IMR-90 (cell line): ENCODE measurements around the gene DOCK1. TPM values are rescaled to one million over a fixed set of nuclear protein-coding genes. Genes with fewer than 3 reads are reported as not detected.

ENCODE experiments used
- ATAC-seq: fragments of 200-7000 bp; cut with Tn5 transposase; 2 replicates; pipeline ENCODE4 v1.9.1; 2020; ENCODE audit warnings: low read depth, mild to moderate bottlenecking, moderate library complexity
- BruUV-seq: library from RNA; stranded (reverse); fragments of 400-500 nt; replicated peaks from 2 replicates; lab custom pipeline; 2021; lab: Mats Ljungman, UMichigan
- CTCF ChIA-PET: fragments of 300-600 bp; formaldehyde crosslinking; extraction: SDS; loops from one replicate; lab custom pipeline; 2021; ENCODE audit warnings: antibody characterized with exemption; lab: Yijun Ruan, JAX
- POLR2A ChIA-PET: fragments of 300-600 bp; sonication (Branson Sonifier 250); formaldehyde crosslinking; loops from one replicate; lab custom pipeline; 2022; ENCODE audit warnings: antibody characterized with exemption; ENCODE audit not compliant: unreplicated experiment; lab: Charles Lee
- DNase-seq: peaks from one replicate; pipeline ENCODE4 v3.0.0; 2013
- H2AFZ ChIP-seq: replicated peaks from 2 replicates; pipeline ENCODE3; 2013; ENCODE audit warnings: low read length, mild to moderate bottlenecking; ENCODE audit not compliant: poor library complexity
- H2AK5ac ChIP-seq: 2 replicates; pipeline ENCODE4 v1.6.1; 2013; ENCODE audit warnings: low read depth, low read length, inconsistent platforms
- H2AK9ac ChIP-seq: replicated peaks from 2 replicates; pipeline ENCODE3; 2013; ENCODE audit warnings: mild to moderate bottlenecking, low read depth, low read length, moderate library complexity; ENCODE audit not compliant: poor library complexity
- H2BK120ac ChIP-seq: 2 replicates; pipeline ENCODE4 v1.6.1; 2013; ENCODE audit warnings: low read depth, low read length, inconsistent platforms
- H2BK15ac ChIP-seq: 3 replicates; pipeline ENCODE4 v1.6.1; 2013; ENCODE audit warnings: low read depth, low read length, inconsistent platforms
- H2BK20ac ChIP-seq: 2 replicates; pipeline ENCODE4 v1.6.1; 2013; ENCODE audit warnings: low read depth, mild to moderate bottlenecking, inconsistent platforms, low read length, moderate library complexity
- H2BK5ac ChIP-seq: 2 replicates; pipeline ENCODE4 v1.6.1; 2013; ENCODE audit warnings: mild to moderate bottlenecking, low read depth, low read length, inconsistent platforms; ENCODE audit not compliant: poor library complexity, severe bottlenecking
- H3K14ac ChIP-seq: replicated peaks from 2 replicates; pipeline ENCODE4 v1.6.1; 2013; ENCODE audit warnings: low read depth, low read length, inconsistent platforms
- H3K18ac ChIP-seq: 2 replicates; pipeline ENCODE4 v1.6.1; 2013; ENCODE audit warnings: low read depth, low read length, control low read depth
- H3K23ac ChIP-seq: 2 replicates; pipeline ENCODE4 v1.6.1; 2013; ENCODE audit warnings: low read depth, low read length, inconsistent platforms
- H3K27ac ChIP-seq: 2 replicates; pipeline ENCODE4 v1.5.1; 2013; ENCODE audit warnings: mild to moderate bottlenecking, control low read depth, low read length; ENCODE audit not compliant: insufficient read depth
- H3K27me3 ChIP-seq: 2 replicates; pipeline ENCODE4 v1.6.1; 2013; ENCODE audit warnings: low read length; ENCODE audit not compliant: control insufficient read depth, insufficient read depth
- H3K36me3 ChIP-seq: 2 replicates; pipeline ENCODE4 v1.6.1; 2013; ENCODE audit warnings: low read length, mixed read lengths; ENCODE audit not compliant: control insufficient read depth, insufficient read depth
- H3K4ac ChIP-seq: 2 replicates; pipeline ENCODE4 v1.6.1; 2013; ENCODE audit warnings: low read depth, low read length, inconsistent platforms
- H3K4me1 ChIP-seq: 2 replicates; pipeline ENCODE4 v1.6.1; 2013; ENCODE audit warnings: low read length, mixed read lengths; ENCODE audit not compliant: control insufficient read depth, insufficient read depth
- H3K4me2 ChIP-seq: 2 replicates; pipeline ENCODE4 v1.6.1; 2013; ENCODE audit warnings: low read depth, mild to moderate bottlenecking, control low read depth, low read length, moderate library complexity
- H3K4me3 ChIP-seq: 2 replicates; pipeline ENCODE4 v1.5.1; 2013; ENCODE audit warnings: low read depth, mild to moderate bottlenecking, control low read depth, low read length, moderate library complexity; ENCODE audit not compliant: insufficient read depth
- H3K56ac ChIP-seq: 2 replicates; pipeline ENCODE4 v1.6.1; 2013; ENCODE audit warnings: low read length, inconsistent platforms; ENCODE audit not compliant: insufficient read depth; ENCODE audit errors: extremely low read depth
- H3K79me1 ChIP-seq, 2 experiments: 2 replicates each; pipeline ENCODE4 v1.6.1; 2013; ENCODE audit warnings: low read length in 2 of 2, inconsistent platforms in 1 of 2, low read depth in 1 of 2
- H3K9ac ChIP-seq: 2 replicates; pipeline ENCODE4 v1.6.1; 2013; ENCODE audit warnings: low read depth, low read length, control low read depth
- H3K9me1 ChIP-seq: 2 replicates; pipeline ENCODE4 v1.6.1; 2013; ENCODE audit warnings: low read length, inconsistent platforms; ENCODE audit not compliant: insufficient read depth
- H3K9me3 ChIP-seq: 2 replicates; pipeline ENCODE4 v1.6.1; 2013; ENCODE audit warnings: low read length; ENCODE audit not compliant: control insufficient read depth, insufficient read depth
- H4K20me1 ChIP-seq: 2 replicates; pipeline ENCODE4 v1.6.1; 2013; ENCODE audit warnings: low read length, inconsistent platforms; ENCODE audit not compliant: insufficient read depth
- H4K5ac ChIP-seq: 2 replicates; pipeline ENCODE4 v1.6.1; 2013; ENCODE audit warnings: mild to moderate bottlenecking, low read depth, low read length, control low read depth
- H4K8ac ChIP-seq, 2 experiments: 2 replicates each; pipeline ENCODE4 v1.6.1; 2013; ENCODE audit warnings: low read depth in 2 of 2, low read length in 2 of 2, control low read depth in 1 of 2, inconsistent platforms in 1 of 2
- H4K91ac ChIP-seq: 2 replicates; pipeline ENCODE4 v1.6.1; 2013; ENCODE audit warnings: low read depth, low read length, inconsistent platforms; ENCODE audit not compliant: insufficient read depth
- BHLHE40 ChIP-seq: fragments of 150-350 bp; IDR thresholded peaks from 2 replicates; pipeline ENCODE4 v1.6.1; 2016; ENCODE audit warnings: mild to moderate bottlenecking, low read depth, low read length
- CEBPB ChIP-seq: IDR thresholded peaks from 2 replicates; pipeline ENCODE4 v1.6.1; 2012; ENCODE audit warnings: low read depth, low read length, improper control_type of control experiment
- CHD1 ChIP-seq: IDR thresholded peaks from 2 replicates; pipeline ENCODE4 v1.6.1; 2012; ENCODE audit warnings: low read depth, low read length, improper control_type of control experiment
- CTCF ChIP-seq: conservative IDR thresholded peaks from 2 replicates; pipeline ENCODE4 v1.5.1; 2012; ENCODE audit warnings: mild to moderate bottlenecking, low read depth, low read length, improper control_type of control experiment
- ELK1 ChIP-seq: fragments of 150-350 bp; IDR thresholded peaks from 2 replicates; pipeline ENCODE4 v1.6.1; 2016; ENCODE audit warnings: low read depth, mild to moderate bottlenecking, low read length, moderate library complexity, borderline replicate concordance
- FOS ChIP-seq: fragments of 150-350 bp; IDR thresholded peaks from 2 replicates; pipeline ENCODE4 v1.6.1; 2016; ENCODE audit warnings: low read depth, low read length
- MAFK ChIP-seq: IDR thresholded peaks from 2 replicates; pipeline ENCODE4 v1.6.1; 2012; ENCODE audit warnings: low read depth, low read length, improper control_type of control experiment
- MAZ ChIP-seq: IDR thresholded peaks from 2 replicates; pipeline ENCODE4 v1.6.1; 2012; ENCODE audit warnings: low read depth, mild to moderate bottlenecking, low read length, improper control_type of control experiment, moderate library complexity, borderline replicate concordance
- MXI1 ChIP-seq: IDR thresholded peaks from 2 replicates; pipeline ENCODE4 v1.6.1; 2012; ENCODE audit warnings: low read depth, mild to moderate bottlenecking, low read length, moderate library complexity, borderline replicate concordance
- NFE2L2 ChIP-seq: fragments of 150-350 bp; IDR thresholded peaks from 2 replicates; pipeline ENCODE4 v1.6.1; 2016; ENCODE audit warnings: low read depth, mild to moderate bottlenecking, low read length
- POLR2A ChIP-seq: IDR thresholded peaks from 2 replicates; pipeline ENCODE4 v1.6.1; 2012; ENCODE audit warnings: mild to moderate bottlenecking, low read depth, low read length
- RAD21 ChIP-seq: IDR thresholded peaks from 2 replicates; pipeline ENCODE4 v1.6.1; 2012; ENCODE audit warnings: low read length, improper control_type of control experiment
- RCOR1 ChIP-seq: IDR thresholded peaks from 2 replicates; pipeline ENCODE4 v1.6.1; 2012; ENCODE audit warnings: mild to moderate bottlenecking, low read length, improper control_type of control experiment; ENCODE audit not compliant: insufficient replicate concordance
- RFX5 ChIP-seq: IDR thresholded peaks from 2 replicates; pipeline ENCODE4 v1.8.0; 2012; ENCODE audit warnings: low read depth, mild to moderate bottlenecking, low read length, moderate library complexity
- SMC3 ChIP-seq: fragments of 150-350 bp; IDR thresholded peaks from 2 replicates; pipeline ENCODE4 v1.6.1; 2016; ENCODE audit warnings: low read depth, mild to moderate bottlenecking, antibody characterized with exemption, low read length, moderate library complexity
- WGBS, 2 experiments: methylation state at CpG; one replicate each; pipeline versions ENCODE4 v1.1.5 to v1.1.7; 2013; ENCODE audit warnings: missing lambda C conversion rate in 2 of 2; ENCODE audit not compliant: insufficient read length in 1 of 2; ENCODE audit errors: extremely low coverage in 2 of 2; 5-methylcytosine and 5-hydroxymethylcytosine counted together
- dilution Hi-C: fragments of 300-500 bp; cut with HindIII; formaldehyde crosslinking; loops from one replicate; pipeline ENCODE4 v1.14.3; 2018; ENCODE audit warnings: low sequenced_read_pairs; ENCODE audit not compliant: unreplicated experiment
- in situ Hi-C: fragments of 300-500 bp; cut with MboI; formaldehyde crosslinking; loops from 3 replicates; pipeline ENCODE4 v1.14.3; 2019; ENCODE audit warnings: low sequenced_read_pairs, inconsistent platforms, mixed read lengths
- intact Hi-C: fragments of 100-400 bp; cut with micrococcal nuclease; formaldehyde crosslinking; loops from 2 replicates; pipeline ENCODE4 v1.10.0; 2022
- polyA plus RNA-seq, 3 experiments: library from polyadenylated mRNA; depleted of rRNA; stranded (reverse); fragments of >200 nt; gene quantifications; 2 replicates each; pipeline ENCODE4 v1.2.3, GENCODE V29; 2012; ENCODE audit warnings: low replicate concordance in 1 of 3
- total RNA-seq: library from RNA; depleted of rRNA; stranded (reverse); fragments of >200 nt; gene quantifications from 2 replicates; pipeline ENCODE4 v1.2.3, GENCODE V29; 2012
- TF ChIP-seq, protein P1 (sequence below): fragments of 150-350 bp; IDR thresholded peaks from 2 replicates; pipeline ENCODE4 v1.6.1; 2017; ENCODE audit warnings: mild to moderate bottlenecking, antibody characterized with exemption, low read length, low read depth

Gene DOCK1
- total and polyA plus RNA-seq, 2 of the 4 experiments (the other 2 are of a cell fraction), result 28.2 to 71.0 TPM

DNA sequence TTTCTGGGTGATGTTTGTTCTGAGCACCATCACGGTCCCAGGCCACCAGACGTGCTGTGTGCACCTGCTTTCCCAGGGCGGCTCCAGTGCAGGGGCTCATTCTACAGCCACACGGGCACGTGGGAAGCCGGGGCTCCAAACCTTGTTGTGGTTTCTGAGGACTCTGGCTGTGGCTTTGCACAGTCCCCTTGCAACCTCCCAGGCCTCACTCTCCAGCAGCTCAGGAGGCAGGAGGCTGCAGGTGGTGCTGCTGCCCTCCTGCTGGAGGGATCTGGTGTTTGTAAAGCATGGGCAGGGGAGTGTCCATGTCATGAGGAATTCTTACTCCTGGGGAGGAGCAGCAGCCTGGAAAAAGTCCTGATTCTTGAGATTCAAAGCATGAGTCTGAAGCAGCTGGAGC, 236.9 kb downstream of the DOCK1 start:
- H3K4ac ChIP-seq, result no peak overlapping the region
- intact Hi-C loops, result no loop called here

More for the DNA sequence above, 236.9 kb downstream of the DOCK1 start:
- DNase-seq (no peak), ATAC-seq (no peak)
- H4K5ac ChIP-seq, result no peak overlapping the region
- no peak overlapping the region for H2AK5ac ChIP-seq
- dilution Hi-C loops, result no loop called here
- H3K4me3 ChIP-seq, result no peak overlapping the region
- H3K18ac ChIP-seq, result no peak overlapping the region
- no peak overlapping the region for H2AK9ac ChIP-seq
- no peaks in the 10 kb centered on the region; the same call in 1 of the 2 replicates for H4K20me1 ChIP-seq
- peaks cover 7% of the 10 kb centered on the region for H3K4me1 ChIP-seq
- ChIA-PET POLR2A (no interaction called here), CTCF (no interaction called here)
- no peak overlapping the region for H2BK20ac ChIP-seq
- no peak overlapping the region for H3K56ac ChIP-seq
- H2BK15ac ChIP-seq, result no peak overlapping the region
- no peak overlapping the region for H2AFZ ChIP-seq
- H3K9me3 ChIP-seq, result no peaks in the 10 kb centered on the region
- peaks cover 12% of the 10 kb centered on the region for H3K9me1 ChIP-seq
- no peak for TF ChIP-seq CEBPB
- TF ChIP-seq CTCF, result no peak
- TF ChIP-seq, protein P1, sequence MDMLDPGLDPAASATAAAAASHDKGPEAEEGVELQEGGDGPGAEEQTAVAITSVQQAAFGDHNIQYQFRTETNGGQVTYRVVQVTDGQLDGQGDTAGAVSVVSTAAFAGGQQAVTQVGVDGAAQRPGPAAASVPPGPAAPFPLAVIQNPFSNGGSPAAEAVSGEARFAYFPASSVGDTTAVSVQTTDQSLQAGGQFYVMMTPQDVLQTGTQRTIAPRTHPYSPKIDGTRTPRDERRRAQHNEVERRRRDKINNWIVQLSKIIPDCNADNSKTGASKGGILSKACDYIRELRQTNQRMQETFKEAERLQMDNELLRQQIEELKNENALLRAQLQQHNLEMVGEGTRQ, result no peak
- no peak for TF ChIP-seq ELK1
- no peak for TF ChIP-seq POLR2A
- no peak for TF ChIP-seq MAZ
- no peak for TF ChIP-seq MAFK
- no peak for TF ChIP-seq RAD21
- TF ChIP-seq BHLHE40, result no peak
- TF ChIP-seq SMC3, result no peak
- no peak for TF ChIP-seq NFE2L2
- TF ChIP-seq RCOR1, result no peak
- no peak for TF ChIP-seq MXI1
- TF ChIP-seq CHD1, result no peak
- TF ChIP-seq FOS, result no peak
- TF ChIP-seq RFX5, result no peak
- H3K14ac ChIP-seq, result no peak overlapping the region
- in situ Hi-C loops, result no loop called here
- H2BK5ac ChIP-seq, result no peak overlapping the region
- H3K79me1 ChIP-seq, result peaks cover 3 to 32% of the 10 kb centered on the region in 2 experiments; a peak in 3 of 4 replicates
- no peak overlapping the region for H3K27ac ChIP-seq
- no peak overlapping the region for H3K9ac ChIP-seq
- H4K8ac ChIP-seq, result no peak overlapping the region
- no CpG with 5 or more reads among the region's 6 CpGs for WGBS, 2 experiments
- no peak overlapping the region for H2BK120ac ChIP-seq
- peaks cover 8% of the 10 kb centered on the region for H3K36me3 ChIP-seq
- no peak overlapping the region for H3K4me2 ChIP-seq
- no peak overlapping the region for H4K91ac ChIP-seq
- no peaks in the 10 kb centered on the region for H3K27me3 ChIP-seq
- H3K23ac ChIP-seq, result no peak overlapping the region
- BruUV-seq, result no TSS peak
